HepG2 (cell line): ENCODE results near the gene C16orf90. TPM values are rescaled to one million over a fixed set of nuclear protein-coding genes. Genes with fewer than 3 reads are reported as not detected.

Source experiments
- CEBPB ChIP-seq: IDR thresholded peaks from 2 replicates; pipeline ENCODE4 v1.6.1; 2011; ENCODE audit warnings: low read depth, low read length, improper control_type of control experiment, borderline replicate concordance
- NCOA1 ChIP-seq: sonication (generic); formaldehyde crosslinking; IDR thresholded peaks from 2 replicates; pipeline ENCODE4 v1.9.0; 2021; ENCODE audit warnings: missing genetic modification reagents
- NFE2L2 ChIP-seq: fragments of 150-350 bp; IDR thresholded peaks from 2 replicates; pipeline ENCODE4 v1.6.1; 2014; ENCODE audit warnings: low read length
- PHF20 ChIP-seq: sonication (generic); formaldehyde crosslinking; IDR thresholded peaks from 2 replicates; pipeline ENCODE4 v1.5.0; 2020; ENCODE audit warnings: mild to moderate bottlenecking, missing genetic modification reagents
- SAP130 ChIP-seq: IDR thresholded peaks from 2 replicates; pipeline ENCODE4 v1.6.1; 2016; ENCODE audit warnings: low read depth
- SIX1 ChIP-seq: sonication (generic); formaldehyde crosslinking; IDR thresholded peaks from 2 replicates; pipeline ENCODE4 v1.4.0; 2020; ENCODE audit warnings: missing genetic modification reagents, borderline replicate concordance
- SMARCE1 ChIP-seq: fragments of 450-650 bp; IDR thresholded peaks from 2 replicates; pipeline ENCODE4 v1.6.1; 2017; ENCODE audit warnings: borderline replicate concordance
- TBP ChIP-seq: sonication (generic); formaldehyde crosslinking; IDR thresholded peaks from 2 replicates; pipeline ENCODE4 v1.5.0; 2020; ENCODE audit warnings: missing genetic modification reagents
- ZMYM2 ChIP-seq: sonication (generic); formaldehyde crosslinking; IDR thresholded peaks from 2 replicates; pipeline ENCODE4 v1.8.0; 2022; ENCODE audit warnings: mild to moderate bottlenecking, missing genetic modification reagents
- ZMYM4 ChIP-seq: sonication (generic); formaldehyde crosslinking; IDR thresholded peaks from 2 replicates; pipeline ENCODE4 v1.8.1; 2023; ENCODE audit warnings: mild to moderate bottlenecking, missing genetic modification reagents
- ZNF232 ChIP-seq: sonication (generic); formaldehyde crosslinking; IDR thresholded peaks from 2 replicates; pipeline ENCODE4 v1.4.0; 2020; ENCODE audit warnings: missing genetic modification reagents, borderline replicate concordance
- ZNF263 ChIP-seq: sonication (generic); formaldehyde crosslinking; IDR thresholded peaks from 2 replicates; pipeline ENCODE4 v1.4.0; 2020; ENCODE audit warnings: missing genetic modification reagents
- ZNF335 ChIP-seq: sonication (generic); formaldehyde crosslinking; IDR thresholded peaks from 2 replicates; pipeline ENCODE4 v1.4.0; 2020; ENCODE audit warnings: missing genetic modification reagents
- ZNF33B ChIP-seq: sonication (generic); formaldehyde crosslinking; IDR thresholded peaks from 2 replicates; pipeline ENCODE4 v1.5.1; 2020; ENCODE audit warnings: mild to moderate bottlenecking, missing genetic modification reagents
- ZNF431 ChIP-seq: sonication (generic); formaldehyde crosslinking; IDR thresholded peaks from 2 replicates; pipeline ENCODE4 v1.9.0; 2022; ENCODE audit warnings: missing genetic modification reagents, low read depth, mild to moderate bottlenecking, borderline replicate concordance
- ZNF510 ChIP-seq: sonication (generic); formaldehyde crosslinking; IDR thresholded peaks from 2 replicates; pipeline ENCODE4 v1.4.0; 2020; ENCODE audit warnings: low read depth, mild to moderate bottlenecking, missing genetic modification reagents
- ZNF766 ChIP-seq: sonication (generic); formaldehyde crosslinking; IDR thresholded peaks from 2 replicates; pipeline ENCODE4 v1.5.0; 2020; ENCODE audit warnings: missing genetic modification reagents, borderline replicate concordance
- ZSCAN30 ChIP-seq: sonication (generic); formaldehyde crosslinking; IDR thresholded peaks from 2 replicates; pipeline ENCODE4 v1.5.0; 2020; ENCODE audit warnings: mild to moderate bottlenecking, missing genetic modification reagents
- polyA plus RNA-seq, 8 experiments: library from polyadenylated mRNA; depleted of rRNA in 3 of 8; stranded (reverse) in 7 of 8; unstranded in 1 of 8; fragments of >200 nt; fragmentation: Illumina TruSeq in 4 of 8; extraction: Trizol in 4 of 8; gene quantifications; 2 replicates each; pipeline versions ENCODE4 v1.2.1 to v1.2.3, GENCODE V29; 2011 to 2016; ENCODE audit warnings: low read depth in 4 of 8, missing spikeins in 1 of 8, mixed read lengths in 1 of 8; ENCODE audit not compliant: insufficient read depth in 1 of 8
- total RNA-seq, 5 experiments: library from RNA; depleted of rRNA; stranded (reverse); fragments of >200 nt; fragmentation: Illumina TruSeq; extraction: Trizol; gene quantifications; 2 replicates each; pipeline ENCODE4 v1.2.3, GENCODE V29; 2016; ENCODE audit warnings: low read depth in 1 of 5
- TF ChIP-seq, protein P1 (sequence below): IDR thresholded peaks from 2 replicates; pipeline ENCODE4 v1.6.1; 2012; ENCODE audit warnings: low read length, improper control_type of control experiment
- TF ChIP-seq, protein P2 (sequence below): sonication (generic); formaldehyde crosslinking; IDR thresholded peaks from 2 replicates; pipeline ENCODE4 v1.5.1; 2020; ENCODE audit warnings: missing genetic modification reagents, mild to moderate bottlenecking, borderline replicate concordance
- TF ChIP-seq, protein P3 (sequence below): sonication (generic); formaldehyde crosslinking; IDR thresholded peaks from 2 replicates; pipeline ENCODE4 v1.4.0; 2020; ENCODE audit warnings: missing genetic modification reagents
- TF ChIP-seq, protein P4 (sequence below): IDR thresholded peaks from 2 replicates; pipeline ENCODE4 v1.6.1; 2016; ENCODE audit warnings: missing compliant biosample characterization, missing genetic modification reagents, borderline replicate concordance
- TF ChIP-seq, protein P5 (sequence below): sonication (generic); formaldehyde crosslinking; IDR thresholded peaks from 2 replicates; pipeline ENCODE4 v1.4.0; 2020; ENCODE audit warnings: mild to moderate bottlenecking, missing genetic modification reagents

C16orf90 gene
- total and polyA plus RNA-seq, 2 of the 13 experiments (the other 11 are each of a cell fraction or from before 2014, with no cell fraction given), result not detected

DNA sequence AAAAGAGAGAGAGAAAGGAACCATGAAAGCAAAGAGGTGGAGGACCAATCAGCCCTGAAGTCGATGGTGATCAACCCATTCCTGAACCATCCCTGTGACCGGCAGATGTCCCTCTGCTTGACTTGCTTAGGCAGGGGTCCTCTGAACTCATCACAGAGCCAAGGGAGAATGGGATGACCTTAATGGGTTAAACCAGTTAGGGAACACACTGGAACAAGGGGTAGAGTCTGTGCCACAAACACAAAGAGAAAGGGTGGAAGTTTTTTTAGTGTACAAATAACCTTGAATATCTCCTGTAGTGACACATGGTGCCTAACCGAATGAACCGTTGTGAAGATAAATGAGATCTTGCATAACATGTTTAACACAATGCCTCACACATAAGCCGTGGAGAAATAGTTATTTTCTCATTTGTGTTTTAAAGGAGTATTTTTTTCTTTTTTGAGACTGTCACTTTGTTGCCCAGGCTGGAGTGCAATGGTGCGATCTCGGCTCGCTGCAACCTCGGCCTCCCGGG, 40.6 kb downstream of the C16orf90 start (continued):
- TF ChIP-seq, protein P1, sequence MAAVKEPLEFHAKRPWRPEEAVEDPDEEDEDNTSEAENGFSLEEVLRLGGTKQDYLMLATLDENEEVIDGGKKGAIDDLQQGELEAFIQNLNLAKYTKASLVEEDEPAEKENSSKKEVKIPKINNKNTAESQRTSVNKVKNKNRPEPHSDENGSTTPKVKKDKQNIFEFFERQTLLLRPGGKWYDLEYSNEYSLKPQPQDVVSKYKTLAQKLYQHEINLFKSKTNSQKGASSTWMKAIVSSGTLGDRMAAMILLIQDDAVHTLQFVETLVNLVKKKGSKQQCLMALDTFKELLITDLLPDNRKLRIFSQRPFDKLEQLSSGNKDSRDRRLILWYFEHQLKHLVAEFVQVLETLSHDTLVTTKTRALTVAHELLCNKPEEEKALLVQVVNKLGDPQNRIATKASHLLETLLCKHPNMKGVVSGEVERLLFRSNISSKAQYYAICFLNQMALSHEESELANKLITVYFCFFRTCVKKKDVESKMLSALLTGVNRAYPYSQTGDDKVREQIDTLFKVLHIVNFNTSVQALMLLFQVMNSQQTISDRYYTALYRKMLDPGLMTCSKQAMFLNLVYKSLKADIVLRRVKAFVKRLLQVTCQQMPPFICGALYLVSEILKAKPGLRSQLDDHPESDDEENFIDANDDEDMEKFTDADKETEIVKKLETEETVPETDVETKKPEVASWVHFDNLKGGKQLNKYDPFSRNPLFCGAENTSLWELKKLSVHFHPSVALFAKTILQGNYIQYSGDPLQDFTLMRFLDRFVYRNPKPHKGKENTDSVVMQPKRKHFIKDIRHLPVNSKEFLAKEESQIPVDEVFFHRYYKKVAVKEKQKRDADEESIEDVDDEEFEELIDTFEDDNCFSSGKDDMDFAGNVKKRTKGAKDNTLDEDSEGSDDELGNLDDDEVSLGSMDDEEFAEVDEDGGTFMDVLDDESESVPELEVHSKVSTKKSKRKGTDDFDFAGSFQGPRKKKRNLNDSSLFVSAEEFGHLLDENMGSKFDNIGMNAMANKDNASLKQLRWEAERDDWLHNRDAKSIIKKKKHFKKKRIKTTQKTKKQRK, result no peak
- TF ChIP-seq, protein P2, sequence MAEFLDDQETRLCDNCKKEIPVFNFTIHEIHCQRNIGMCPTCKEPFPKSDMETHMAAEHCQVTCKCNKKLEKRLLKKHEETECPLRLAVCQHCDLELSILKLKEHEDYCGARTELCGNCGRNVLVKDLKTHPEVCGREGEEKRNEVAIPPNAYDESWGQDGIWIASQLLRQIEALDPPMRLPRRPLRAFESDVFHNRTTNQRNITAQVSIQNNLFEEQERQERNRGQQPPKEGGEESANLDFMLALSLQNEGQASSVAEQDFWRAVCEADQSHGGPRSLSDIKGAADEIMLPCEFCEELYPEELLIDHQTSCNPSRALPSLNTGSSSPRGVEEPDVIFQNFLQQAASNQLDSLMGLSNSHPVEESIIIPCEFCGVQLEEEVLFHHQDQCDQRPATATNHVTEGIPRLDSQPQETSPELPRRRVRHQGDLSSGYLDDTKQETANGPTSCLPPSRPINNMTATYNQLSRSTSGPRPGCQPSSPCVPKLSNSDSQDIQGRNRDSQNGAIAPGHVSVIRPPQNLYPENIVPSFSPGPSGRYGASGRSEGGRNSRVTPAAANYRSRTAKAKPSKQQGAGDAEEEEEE (CRISPR knock-in tag), result no peak
- TF ChIP-seq NCOA1 (0 out of 2 replicates have a peak, but pooled peaks have one; percentile 32), SAP130 (peak; percentile 44; the same call in 1 of the 2 replicates), ZMYM4 (CRISPR knock-in tag) (no peak), NFE2L2 (no peak), SIX1 (CRISPR knock-in tag) (no peak), ZMYM2 (no peak), SMARCE1 (no peak), ZNF510 (no peak), ZNF33B (CRISPR knock-in tag) (no peak), ZNF431 (CRISPR knock-in tag) (no peak), ZNF335 (no peak), ZSCAN30 (no peak), ZNF263 (0 out of 2 replicates have a peak, but pooled peaks have one; percentile 22), CEBPB (peak; percentile 43; the same call in 1 of the 2 replicates), PHF20 (CRISPR knock-in tag) (no peak), ZNF232 (CRISPR knock-in tag) (no peak), TBP (CRISPR knock-in tag) (no peak), ZNF766 (CRISPR knock-in tag) (no peak)
- TF ChIP-seq, protein P3, sequence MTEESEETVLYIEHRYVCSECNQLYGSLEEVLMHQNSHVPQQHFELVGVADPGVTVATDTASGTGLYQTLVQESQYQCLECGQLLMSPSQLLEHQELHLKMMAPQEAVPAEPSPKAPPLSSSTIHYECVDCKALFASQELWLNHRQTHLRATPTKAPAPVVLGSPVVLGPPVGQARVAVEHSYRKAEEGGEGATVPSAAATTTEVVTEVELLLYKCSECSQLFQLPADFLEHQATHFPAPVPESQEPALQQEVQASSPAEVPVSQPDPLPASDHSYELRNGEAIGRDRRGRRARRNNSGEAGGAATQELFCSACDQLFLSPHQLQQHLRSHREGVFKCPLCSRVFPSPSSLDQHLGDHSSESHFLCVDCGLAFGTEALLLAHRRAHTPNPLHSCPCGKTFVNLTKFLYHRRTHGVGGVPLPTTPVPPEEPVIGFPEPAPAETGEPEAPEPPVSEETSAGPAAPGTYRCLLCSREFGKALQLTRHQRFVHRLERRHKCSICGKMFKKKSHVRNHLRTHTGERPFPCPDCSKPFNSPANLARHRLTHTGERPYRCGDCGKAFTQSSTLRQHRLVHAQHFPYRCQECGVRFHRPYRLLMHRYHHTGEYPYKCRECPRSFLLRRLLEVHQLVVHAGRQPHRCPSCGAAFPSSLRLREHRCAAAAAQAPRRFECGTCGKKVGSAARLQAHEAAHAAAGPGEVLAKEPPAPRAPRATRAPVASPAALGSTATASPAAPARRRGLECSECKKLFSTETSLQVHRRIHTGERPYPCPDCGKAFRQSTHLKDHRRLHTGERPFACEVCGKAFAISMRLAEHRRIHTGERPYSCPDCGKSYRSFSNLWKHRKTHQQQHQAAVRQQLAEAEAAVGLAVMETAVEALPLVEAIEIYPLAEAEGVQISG (CRISPR knock-in tag), result no peak; the same call in 1 of the 2 replicates
- TF ChIP-seq, protein P4, sequence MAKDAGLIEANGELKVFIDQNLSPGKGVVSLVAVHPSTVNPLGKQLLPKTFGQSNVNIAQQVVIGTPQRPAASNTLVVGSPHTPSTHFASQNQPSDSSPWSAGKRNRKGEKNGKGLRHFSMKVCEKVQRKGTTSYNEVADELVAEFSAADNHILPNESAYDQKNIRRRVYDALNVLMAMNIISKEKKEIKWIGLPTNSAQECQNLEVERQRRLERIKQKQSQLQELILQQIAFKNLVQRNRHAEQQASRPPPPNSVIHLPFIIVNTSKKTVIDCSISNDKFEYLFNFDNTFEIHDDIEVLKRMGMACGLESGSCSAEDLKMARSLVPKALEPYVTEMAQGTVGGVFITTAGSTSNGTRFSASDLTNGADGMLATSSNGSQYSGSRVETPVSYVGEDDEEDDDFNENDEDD (CRISPR knock-in tag), result no peak
- TF ChIP-seq, protein P5, sequence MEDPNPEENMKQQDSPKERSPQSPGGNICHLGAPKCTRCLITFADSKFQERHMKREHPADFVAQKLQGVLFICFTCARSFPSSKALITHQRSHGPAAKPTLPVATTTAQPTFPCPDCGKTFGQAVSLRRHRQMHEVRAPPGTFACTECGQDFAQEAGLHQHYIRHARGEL (CRISPR knock-in tag), result no peak
